MM.1S (cell line): ENCODE measurements around the gene RPS6KA4.

Experiments
- DNase-seq: peaks from one replicate; pipeline ENCODE4 v3.0.0-alpha.2; 2015
- H2AFZ ChIP-seq: fragments of 300-600 bp; sonication (generic); 2 replicates; pipeline ENCODE4 v1.6.0; 2016; ENCODE audit warnings: antibody characterized with exemption, low read length
- H3F3A ChIP-seq: fragments of 300-600 bp; sonication (generic); 2 replicates; pipeline ENCODE4 v1.6.1; 2016; ENCODE audit warnings: mild to moderate bottlenecking, antibody characterized with exemption, low read length, moderate library complexity, mixed read lengths; ENCODE audit not compliant: insufficient read depth
- H3K27ac ChIP-seq: fragments of 300-600 bp; sonication (generic); 2 replicates; pipeline ENCODE4 v1.5.1; 2016; ENCODE audit warnings: mild to moderate bottlenecking, low read length
- H3K27me3 ChIP-seq: fragments of 300-600 bp; sonication (generic); replicated peaks from 2 replicates; pipeline ENCODE4 v1.6.0; 2016; ENCODE audit warnings: low read length; ENCODE audit not compliant: insufficient read depth
- H3K36me3 ChIP-seq: fragments of 300-600 bp; sonication (generic); replicated peaks from 2 replicates; pipeline ENCODE4 v1.6.1; 2016; ENCODE audit warnings: mild to moderate bottlenecking, low read length, mixed read lengths; ENCODE audit not compliant: insufficient read depth
- H3K4me1 ChIP-seq: fragments of 300-600 bp; sonication (generic); 2 replicates; pipeline ENCODE4 v1.6.1; 2016; ENCODE audit warnings: low read length, mixed read lengths
- H3K4me2 ChIP-seq: fragments of 300-600 bp; sonication (generic); 2 replicates; pipeline ENCODE4 v1.6.0; 2016; ENCODE audit warnings: low read depth, low read length
- H3K4me3 ChIP-seq: fragments of 300-600 bp; sonication (generic); 2 replicates; pipeline ENCODE4 v1.5.1; 2016; ENCODE audit warnings: low read length, mixed read lengths
- H3K79me2 ChIP-seq: fragments of 300-600 bp; sonication (generic); 2 replicates; pipeline ENCODE4 v1.6.1; 2016; ENCODE audit warnings: mixed run types, low read length, mixed read lengths
- H3K9ac ChIP-seq: fragments of 300-600 bp; sonication (generic); 2 replicates; pipeline ENCODE4 v1.6.1; 2016; ENCODE audit warnings: low read length, mixed read lengths
- H3K9me2 ChIP-seq: fragments of 300-600 bp; sonication (generic); replicated peaks from 2 replicates; pipeline ENCODE4 v1.6.1; 2016; ENCODE audit warnings: mild to moderate bottlenecking, low read length, mixed read lengths; ENCODE audit not compliant: insufficient read depth
- H3K9me3 ChIP-seq: fragments of 300-600 bp; sonication (generic); replicated peaks from 2 replicates; pipeline ENCODE4 v1.6.1; 2016; ENCODE audit warnings: mild to moderate bottlenecking, low read length, mixed read lengths; ENCODE audit not compliant: insufficient read depth
- H4K20me1 ChIP-seq: fragments of 300-600 bp; sonication (generic); 2 replicates; pipeline ENCODE4 v1.6.1; 2016; ENCODE audit warnings: mild to moderate bottlenecking, low read length, moderate library complexity, mixed read lengths; ENCODE audit not compliant: insufficient read depth
- CTCF ChIP-seq: fragments of 300-600 bp; sonication (generic); IDR thresholded peaks from 2 replicates; pipeline ENCODE4 v1.5.1; 2016; ENCODE audit warnings: antibody characterized with exemption, low read length, mixed read lengths
- EZH2 ChIP-seq: fragments of 300-600 bp; sonication (generic); optimal IDR thresholded peaks from 2 replicates; pipeline ENCODE3; 2017; ENCODE audit warnings: low read depth, mild to moderate bottlenecking, antibody characterized with exemption, low read length, mixed read lengths
- EZH2phosphoT487 ChIP-seq: fragments of 300-600 bp; sonication (generic); IDR thresholded peaks from 2 replicates; pipeline ENCODE4 v1.6.1; 2018; ENCODE audit warnings: antibody characterized with exemption, low read length

Gene RPS6KA4

GRCh38 chr11:64337538-64338249 lies 21.3 kb upstream of the RPS6KA4 start:
- Histone ChIP-seq H3K9me3 (no peaks in the 10 kb centered on the region), H3K27ac (no peak overlapping the region), H3K9me2 (no peaks in the 10 kb centered on the region), H3K27me3 (no peaks in the 10 kb centered on the region), H3K36me3 (no peaks in the 10 kb centered on the region), H3K79me2 (peaks cover 27% of the 10 kb centered on the region), H3K4me2 (no peak overlapping the region), H3K9ac (no peak overlapping the region), H3K4me3 (no peak overlapping the region), H4K20me1 (no peaks in the 10 kb centered on the region), H2AFZ (no peak overlapping the region), H3K4me1 (peaks cover 7% of the 10 kb centered on the region), H3F3A (peaks cover 9% of the 10 kb centered on the region)
- no peak for DNase-seq
- TF ChIP-seq CTCF (no peak), EZH2 (no peak), EZH2phosphoT487 (no peak)

GRCh38 chr11:64338716-64339115 lies 20.2 kb upstream of the RPS6KA4 start:
- no peaks in the 10 kb centered on the region for H3K9me2 ChIP-seq
- DNase-seq: no peak
- H3K27ac ChIP-seq: no peak overlapping the region
- H2AFZ ChIP-seq: no peak overlapping the region
- TF ChIP-seq CTCF (no peak), EZH2phosphoT487 (no peak), EZH2 (no peak)
- no peak overlapping the region for H3K4me3 ChIP-seq
- H3K79me2 ChIP-seq: peaks cover 36% of the 10 kb centered on the region
- H4K20me1 ChIP-seq: no peaks in the 10 kb centered on the region
- no peaks in the 10 kb centered on the region for H3K9me3 ChIP-seq
- H3K4me2 ChIP-seq: peak overlapping the region; percentile 94; the same call in 1 of the 2 replicates
- no peaks in the 10 kb centered on the region for H3K36me3 ChIP-seq
- H3K27me3 ChIP-seq: no peaks in the 10 kb centered on the region
- H3F3A ChIP-seq: peaks cover 9% of the 10 kb centered on the region
- H3K9ac ChIP-seq: no peak overlapping the region
- H3K4me1 ChIP-seq: peaks cover 7% of the 10 kb centered on the region

- peaks cover 37% of the 10 kb centered on the region for H3K79me2 ChIP-seq
- H3K36me3 ChIP-seq: no peaks in the 10 kb centered on the region
- DNase-seq: no peak
- H3F3A ChIP-seq: peaks cover 9% of the 10 kb centered on the region
- peak overlapping the region; percentile 94 for H3K4me2 ChIP-seq
- no peaks in the 10 kb centered on the region for H3K27me3 ChIP-seq
- TF ChIP-seq EZH2phosphoT487 (no peak), CTCF (no peak), EZH2 (no peak)
- no peaks in the 10 kb centered on the region for H3K9me3 ChIP-seq
- H3K27ac ChIP-seq: peak overlapping the region; percentile 53; the same call in 1 of the 2 replicates
- H3K9me2 ChIP-seq: no peaks in the 10 kb centered on the region
- H3K4me1 ChIP-seq: peaks cover 7% of the 10 kb centered on the region
- H4K20me1 ChIP-seq: no peaks in the 10 kb centered on the region
- H2AFZ ChIP-seq: peak overlapping the region; percentile 80
- H3K9ac ChIP-seq: peak overlapping the region; percentile 78
- peak overlapping the region; percentile 85 for H3K4me3 ChIP-seq
Observed at GRCh38 chr11:64339286-64339685, 19.7 kb upstream of the RPS6KA4 start.
